ENCODE results near the gene RFNG.

The RFNG gene

DNA sequence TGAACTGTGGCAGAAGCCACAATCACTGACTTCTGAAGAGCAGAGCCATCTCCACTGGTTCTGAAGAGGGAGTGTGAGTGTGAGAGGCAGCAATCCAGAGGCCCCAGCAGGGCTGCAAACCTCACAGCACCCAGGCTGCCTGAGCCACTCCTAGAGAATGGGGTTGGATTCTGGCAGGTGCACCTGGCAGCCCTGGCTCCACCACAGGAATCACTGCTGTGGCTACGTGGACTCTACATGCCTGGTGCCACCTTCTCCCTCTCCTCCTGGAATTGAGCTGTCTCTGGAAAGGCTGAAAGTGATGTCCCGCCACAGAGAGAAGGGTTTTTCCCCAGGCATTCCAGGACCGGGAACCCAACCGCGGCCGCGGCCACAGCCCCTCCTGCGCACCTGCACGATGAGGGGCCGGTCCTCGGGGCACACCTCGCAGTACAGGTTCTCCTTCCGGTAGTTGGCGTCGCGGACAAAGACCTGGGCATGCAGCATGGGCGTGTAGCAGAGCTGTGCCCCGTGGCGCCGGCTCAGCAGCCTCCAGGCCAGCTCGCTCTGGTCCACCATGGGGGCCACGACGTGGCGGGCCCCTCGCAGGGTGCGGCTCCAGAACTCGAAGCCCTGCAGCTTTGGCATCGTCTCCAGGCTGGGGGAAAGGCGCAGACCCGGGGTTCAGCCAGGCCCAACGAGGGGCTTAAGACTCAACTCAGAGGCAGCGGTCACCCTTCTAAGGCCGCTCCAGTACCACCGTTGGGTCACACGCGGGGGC lies 13.0 kb upstream of the RFNG start:
- H2AFZ ChIP-seq (ENCODE audit: low read depth), result no peak overlapping the region
- peaks cover 14% of the 10 kb centered on the region for H3K4me1 ChIP-seq (ENCODE audit: low read depth, poor library complexity, severe bottlenecking)
- peak overlapping the region; percentile 85 for H3K9ac ChIP-seq
- no peaks in the 10 kb centered on the region for H3K27me3 ChIP-seq (ENCODE audit: insufficient read depth, low read depth)
- no peak overlapping the region for H3K4me3 ChIP-seq (IDR thresholded peaks at IDR 0.05; ENCODE audit: insufficient read depth, low read depth, low read length)
- TF ChIP-seq, protein P1, sequence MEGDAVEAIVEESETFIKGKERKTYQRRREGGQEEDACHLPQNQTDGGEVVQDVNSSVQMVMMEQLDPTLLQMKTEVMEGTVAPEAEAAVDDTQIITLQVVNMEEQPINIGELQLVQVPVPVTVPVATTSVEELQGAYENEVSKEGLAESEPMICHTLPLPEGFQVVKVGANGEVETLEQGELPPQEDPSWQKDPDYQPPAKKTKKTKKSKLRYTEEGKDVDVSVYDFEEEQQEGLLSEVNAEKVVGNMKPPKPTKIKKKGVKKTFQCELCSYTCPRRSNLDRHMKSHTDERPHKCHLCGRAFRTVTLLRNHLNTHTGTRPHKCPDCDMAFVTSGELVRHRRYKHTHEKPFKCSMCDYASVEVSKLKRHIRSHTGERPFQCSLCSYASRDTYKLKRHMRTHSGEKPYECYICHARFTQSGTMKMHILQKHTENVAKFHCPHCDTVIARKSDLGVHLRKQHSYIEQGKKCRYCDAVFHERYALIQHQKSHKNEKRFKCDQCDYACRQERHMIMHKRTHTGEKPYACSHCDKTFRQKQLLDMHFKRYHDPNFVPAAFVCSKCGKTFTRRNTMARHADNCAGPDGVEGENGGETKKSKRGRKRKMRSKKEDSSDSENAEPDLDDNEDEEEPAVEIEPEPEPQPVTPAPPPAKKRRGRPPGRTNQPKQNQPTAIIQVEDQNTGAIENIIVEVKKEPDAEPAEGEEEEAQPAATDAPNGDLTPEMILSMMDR (conservative IDR thresholded peaks at IDR 0.05; ENCODE audit: low read depth, low read length), result no peak
- no peaks in the 10 kb centered on the region for H4K20me1 ChIP-seq (ENCODE audit: insufficient read depth)
- peak overlapping the region; percentile 46 for H3K27ac ChIP-seq
- peak overlapping the region; percentile 98 for H3K4me2 ChIP-seq
- peaks cover 10% of the 10 kb centered on the region for H3K36me3 ChIP-seq (ENCODE audit: insufficient read depth)
- H3K79me2 ChIP-seq (ENCODE audit: insufficient read depth, low read depth), result peaks cover 13% of the 10 kb centered on the region

DNA sequence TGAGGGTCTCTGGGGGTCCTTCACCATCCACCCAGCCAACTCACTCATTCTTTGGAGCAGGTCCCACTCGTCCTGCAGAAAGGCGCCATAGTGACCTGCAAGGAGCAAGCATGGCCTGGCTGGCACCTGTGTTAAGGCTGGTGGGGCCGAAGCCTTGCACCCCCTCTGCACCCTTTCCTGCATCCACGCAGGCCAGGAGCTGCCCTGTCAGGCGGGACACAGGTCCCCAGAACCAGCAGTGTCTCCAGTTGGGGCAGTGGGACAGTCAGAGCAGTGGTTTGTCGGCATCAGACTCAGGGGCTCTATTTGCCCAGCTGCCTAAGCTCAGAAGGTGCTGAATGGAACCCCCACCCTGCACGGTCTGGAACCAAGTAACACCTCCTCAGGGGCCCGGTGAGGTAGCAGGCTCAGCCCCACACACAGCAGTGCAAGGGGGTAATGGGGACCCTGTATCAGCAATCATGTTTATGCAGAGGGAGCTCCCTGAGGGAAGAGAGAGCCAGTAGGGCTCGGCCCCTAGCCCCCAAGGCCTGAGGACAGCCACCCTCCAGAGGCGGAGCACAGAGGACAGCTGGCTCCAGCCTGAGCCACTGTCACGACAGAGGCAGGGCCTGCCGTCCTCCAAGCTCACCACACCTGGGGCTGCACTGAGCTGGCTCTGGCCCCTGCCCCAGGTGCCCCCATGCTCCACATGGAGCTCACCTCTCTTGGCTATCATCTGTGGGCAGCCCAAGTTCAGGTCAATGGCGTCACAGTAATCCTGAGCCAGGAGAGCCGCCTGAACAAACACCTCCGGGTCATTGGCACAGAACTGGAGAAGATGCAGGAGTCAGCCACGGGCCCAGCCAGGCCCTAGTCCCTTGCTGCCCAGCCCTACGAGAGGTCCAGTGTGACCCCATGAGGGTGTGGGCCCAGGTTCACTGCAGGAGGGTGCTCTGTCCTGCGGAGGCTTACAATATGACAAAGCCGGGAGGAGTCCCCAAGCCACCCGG lies 12.1 kb upstream of the RFNG start:
- TF ChIP-seq, protein P1 (conservative IDR thresholded peaks at IDR 0.05; ENCODE audit: low read depth, low read length), result no peak
- H3K79me2 ChIP-seq (ENCODE audit: insufficient read depth, low read depth), result peaks cover 13% of the 10 kb centered on the region
- H3K4me1 ChIP-seq (ENCODE audit: low read depth, poor library complexity, severe bottlenecking), result peaks cover 14% of the 10 kb centered on the region
- H3K9ac ChIP-seq, result peak overlapping the region; percentile 85; the same call in 1 of the 2 replicates
- H3K4me3 ChIP-seq (IDR thresholded peaks at IDR 0.05; ENCODE audit: insufficient read depth, low read depth, low read length), result no peak overlapping the region
- peak overlapping the region; percentile 98 for H3K4me2 ChIP-seq
- no peaks in the 10 kb centered on the region for H3K27me3 ChIP-seq (ENCODE audit: insufficient read depth, low read depth)
- H3K36me3 ChIP-seq (ENCODE audit: insufficient read depth), result peaks cover 10% of the 10 kb centered on the region
- H4K20me1 ChIP-seq (ENCODE audit: insufficient read depth), result no peaks in the 10 kb centered on the region
- peak overlapping the region; percentile 46; the same call in 1 of the 2 replicates for H3K27ac ChIP-seq
- H2AFZ ChIP-seq (ENCODE audit: low read depth), result no peak overlapping the region

- no peak overlapping the region for H3K4me3 ChIP-seq (IDR thresholded peaks at IDR 0.05; ENCODE audit: insufficient read depth, low read depth, low read length)
- H3K27ac ChIP-seq, result no peak overlapping the region
- no peaks in the 10 kb centered on the region for H4K20me1 ChIP-seq (ENCODE audit: insufficient read depth)
- H3K4me1 ChIP-seq (ENCODE audit: low read depth, poor library complexity, severe bottlenecking), result peaks cover 14% of the 10 kb centered on the region
- H3K27me3 ChIP-seq (ENCODE audit: insufficient read depth, low read depth), result no peaks in the 10 kb centered on the region
- H3K4me2 ChIP-seq, result no peak overlapping the region
- H3K36me3 ChIP-seq (ENCODE audit: insufficient read depth), result peaks cover 10% of the 10 kb centered on the region
- H3K9ac ChIP-seq, result no peak overlapping the region
- TF ChIP-seq, protein P1 (conservative IDR thresholded peaks at IDR 0.05; ENCODE audit: low read depth, low read length), result no peak
- H2AFZ ChIP-seq (ENCODE audit: low read depth), result no peak overlapping the region
- H3K79me2 ChIP-seq (ENCODE audit: insufficient read depth, low read depth), result peaks cover 13% of the 10 kb centered on the region
Measured at GRCh38 chr17:82062984-82063368, 11.4 kb upstream of the RFNG start.

DNA sequence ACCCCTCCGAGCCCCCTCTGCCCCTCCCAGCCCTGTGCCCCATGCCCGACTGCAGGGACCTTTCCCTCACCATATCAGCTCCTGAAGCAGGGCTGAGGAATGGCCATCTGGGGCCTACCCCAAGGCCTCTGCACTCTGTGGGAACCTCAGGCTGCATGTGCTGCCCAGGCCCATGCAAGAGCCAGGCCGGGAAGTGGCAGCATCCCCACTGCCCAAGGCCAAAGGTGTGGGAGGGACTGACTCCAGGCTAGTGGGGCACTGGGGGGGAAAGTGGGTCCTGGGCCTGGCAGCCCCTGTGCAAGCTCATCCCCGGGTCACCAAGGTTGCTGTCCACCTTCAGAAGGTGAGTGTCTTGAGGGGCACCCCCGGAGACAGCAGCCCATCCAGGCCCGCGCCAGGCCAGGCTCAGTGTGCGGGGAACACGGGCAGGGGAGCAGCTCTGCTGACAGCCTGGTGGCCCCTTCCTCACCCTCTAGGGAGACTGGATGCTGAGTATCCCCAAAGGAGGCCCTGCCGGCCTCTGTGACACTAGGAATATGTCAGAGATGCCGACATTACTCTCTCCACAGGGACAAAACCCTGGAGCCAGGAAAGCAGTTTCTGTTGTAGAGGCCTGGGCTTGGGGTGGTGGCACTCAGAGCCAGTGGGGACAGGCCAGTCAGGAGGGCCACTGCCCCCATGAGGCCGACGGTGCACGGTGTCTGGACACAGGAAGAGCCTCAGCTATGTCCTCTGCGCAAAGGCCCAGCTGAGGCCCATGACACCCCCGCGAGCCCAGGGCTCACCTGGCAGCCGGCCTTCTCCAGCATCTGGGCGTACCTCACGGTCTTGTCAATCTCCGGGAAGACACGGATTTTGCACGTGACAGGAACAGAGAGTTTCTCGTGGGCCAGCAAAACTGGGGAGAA lies 10.7 kb upstream of the RFNG start:
- Histone ChIP-seq H3K4me3 (IDR thresholded peaks at IDR 0.05; ENCODE audit: insufficient read depth, low read depth, low read length) (no peak overlapping the region), H4K20me1 (ENCODE audit: insufficient read depth) (no peaks in the 10 kb centered on the region), H3K27ac (no peak overlapping the region), H2AFZ (ENCODE audit: low read depth) (no peak overlapping the region), H3K27me3 (ENCODE audit: insufficient read depth, low read depth) (no peaks in the 10 kb centered on the region), H3K9ac (no peak overlapping the region), H3K4me1 (ENCODE audit: low read depth, poor library complexity, severe bottlenecking) (peaks cover 14% of the 10 kb centered on the region), H3K79me2 (ENCODE audit: insufficient read depth, low read depth) (peaks cover 13% of the 10 kb centered on the region), H3K36me3 (ENCODE audit: insufficient read depth) (peaks cover 10% of the 10 kb centered on the region), H3K4me2 (no peak overlapping the region)
- TF ChIP-seq, protein P1 (conservative IDR thresholded peaks at IDR 0.05; ENCODE audit: low read depth, low read length), result no peak

Measured in KMS-11 (cell line).